ENCODE results near the gene TRAPPC11.

- TF ChIP-seq POLR2A (IDR thresholded peaks at IDR 0.05), result no peak
- TF ChIP-seq CTCF (IDR thresholded peaks at IDR 0.05), result no peak
Measured at GRCh38 chr4:183666088-183666487, 7.0 kb downstream of the TRAPPC11 start.
